Transverse colon (tissue), 4 donors: ENCODE measurements around the gene VPS13D. TPM values are rescaled to one million over a fixed set of nuclear protein-coding genes. Genes with fewer than 3 reads are reported as not detected.
A peak's percentile ranks its signal among the peaks of the same experiment; 100 is the strongest.

ENCODE experiments used
- DNase-seq: peaks from one replicate; pipeline ENCODE4 v3.0.0-alpha.2; 2019
- H3K27ac ChIP-seq, 4 donors: fragments of 200-600 bp; sonication (generic); 2 replicates each; pipeline ENCODE4 v1.5.1; 2016 to 2018; ENCODE audit warnings: inconsistent platforms in 4 of 4
- H3K27me3 ChIP-seq: fragments of 200-600 bp; sonication (generic); 2 replicates; pipeline ENCODE4 v1.5.1; 2017; ENCODE audit warnings: inconsistent platforms
- H3K36me3 ChIP-seq, 4 donors: fragments of 200-600 bp; sonication (generic); 2 replicates each; pipeline ENCODE4 v1.5.1; 2017 to 2019; ENCODE audit warnings: inconsistent platforms in 4 of 4
- H3K4me1 ChIP-seq, 4 donors: fragments of 200-600 bp; sonication (generic); 2 replicates each; pipeline ENCODE4 v1.5.1; 2017 to 2020; ENCODE audit warnings: inconsistent platforms in 4 of 4
- H3K4me3 ChIP-seq, 4 donors: fragments of 200-600 bp; sonication (generic); 1 replicate in 1 of 4; 2 replicates in 3 of 4; pipeline versions ENCODE4 v1.5.1 to v1.6.1; 2017 to 2019; ENCODE audit warnings: inconsistent platforms in 4 of 4
- H3K9me3 ChIP-seq, 2 donors: fragments of 200-600 bp; sonication (generic); 2 replicates each; pipeline ENCODE4 v1.5.1; 2017 to 2019; ENCODE audit warnings: inconsistent platforms in 2 of 2
- EP300 ChIP-seq: sonication (generic); formaldehyde crosslinking; IDR thresholded peaks from one replicate; pipeline ENCODE4 v1.6.1; 2017; ENCODE audit warnings: antibody characterized with exemption, low read depth
- POLR2A ChIP-seq: fragments of 450-650 bp; IDR thresholded peaks from one replicate; pipeline ENCODE4 v1.6.1; 2016; ENCODE audit warnings: antibody characterized with exemption, mild to moderate bottlenecking, moderate library complexity
- POLR2AphosphoS5 ChIP-seq, 3 donors: sonication (generic); formaldehyde crosslinking; IDR thresholded peaks; one replicate each; pipeline ENCODE4 v1.6.1; 2016; ENCODE audit warnings: antibody characterized with exemption in 3 of 3
- WGBS, 2 donors: methylation state at CpG; one replicate each; pipeline ENCODE4 v1.1.5; 2018; ENCODE audit warnings: low coverage in 1 of 2; 5-methylcytosine and 5-hydroxymethylcytosine counted together
- in situ Hi-C, 4 donors: fragments of 200-750 bp; cut with MboI; loops; one replicate each; pipeline versions ENCODE4 v1.15.0 to v1.15.1; 2017; ENCODE audit warnings: low sequenced_read_pairs in 3 of 4, low pct_ligation_motif_present in 1 of 4, low pct_unique_long_range_greater_than_20kb in 1 of 4
- intact Hi-C: fragments of 100-400 bp; cut with DNase I; formaldehyde crosslinking; loops from one replicate; pipeline ENCODE4 v1.15.1; 2023; ENCODE audit warnings: low total_unique reads
- total RNA-seq, 4 donors: library from RNA; depleted of rRNA; stranded (reverse); fragments of >200 nt; gene quantifications; one replicate each; pipeline ENCODE4 v1.1.0, GENCODE V29; 2016
- TF ChIP-seq, protein P1 (sequence below), 5 experiments: fragments of 200-600 bp in 3 of 5; fragments of 450-650 bp in 2 of 5; sonication (generic) in 3 of 5; IDR thresholded peaks; 1 replicate in 2 of 5; 2 replicates in 3 of 5; pipeline ENCODE4 v1.5.1; 2016 to 2017; ENCODE audit warnings: antibody characterized with exemption in 5 of 5, inconsistent platforms in 3 of 5, mild to moderate bottlenecking in 2 of 5, moderate library complexity in 1 of 5

VPS13D gene, protein sequence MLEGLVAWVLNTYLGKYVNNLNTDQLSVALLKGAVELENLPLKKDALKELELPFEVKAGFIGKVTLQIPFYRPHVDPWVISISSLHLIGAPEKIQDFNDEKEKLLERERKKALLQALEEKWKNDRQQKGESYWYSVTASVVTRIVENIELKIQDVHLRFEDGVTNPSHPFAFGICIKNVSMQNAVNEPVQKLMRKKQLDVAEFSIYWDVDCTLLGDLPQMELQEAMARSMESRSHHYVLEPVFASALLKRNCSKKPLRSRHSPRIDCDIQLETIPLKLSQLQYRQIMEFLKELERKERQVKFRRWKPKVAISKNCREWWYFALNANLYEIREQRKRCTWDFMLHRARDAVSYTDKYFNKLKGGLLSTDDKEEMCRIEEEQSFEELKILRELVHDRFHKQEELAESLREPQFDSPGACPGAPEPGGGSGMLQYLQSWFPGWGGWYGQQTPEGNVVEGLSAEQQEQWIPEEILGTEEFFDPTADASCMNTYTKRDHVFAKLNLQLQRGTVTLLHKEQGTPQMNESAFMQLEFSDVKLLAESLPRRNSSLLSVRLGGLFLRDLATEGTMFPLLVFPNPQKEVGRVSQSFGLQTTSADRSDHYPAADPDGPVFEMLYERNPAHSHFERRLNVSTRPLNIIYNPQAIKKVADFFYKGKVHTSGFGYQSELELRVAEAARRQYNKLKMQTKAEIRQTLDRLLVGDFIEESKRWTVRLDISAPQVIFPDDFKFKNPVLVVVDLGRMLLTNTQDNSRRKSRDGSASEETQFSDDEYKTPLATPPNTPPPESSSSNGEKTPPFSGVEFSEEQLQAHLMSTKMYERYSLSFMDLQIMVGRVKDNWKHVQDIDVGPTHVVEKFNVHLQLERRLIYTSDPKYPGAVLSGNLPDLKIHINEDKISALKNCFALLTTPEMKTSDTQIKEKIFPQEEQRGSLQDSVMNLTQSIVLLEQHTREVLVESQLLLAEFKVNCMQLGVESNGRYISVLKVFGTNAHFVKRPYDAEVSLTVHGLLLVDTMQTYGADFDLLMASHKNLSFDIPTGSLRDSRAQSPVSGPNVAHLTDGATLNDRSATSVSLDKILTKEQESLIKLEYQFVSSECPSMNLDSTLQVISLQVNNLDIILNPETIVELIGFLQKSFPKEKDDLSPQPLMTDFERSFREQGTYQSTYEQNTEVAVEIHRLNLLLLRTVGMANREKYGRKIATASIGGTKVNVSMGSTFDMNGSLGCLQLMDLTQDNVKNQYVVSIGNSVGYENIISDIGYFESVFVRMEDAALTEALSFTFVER (N-terminal part only)
- 100 to 1,000 TPM; 101 to 136 (median 116) TPM for total RNA-seq

DNA sequence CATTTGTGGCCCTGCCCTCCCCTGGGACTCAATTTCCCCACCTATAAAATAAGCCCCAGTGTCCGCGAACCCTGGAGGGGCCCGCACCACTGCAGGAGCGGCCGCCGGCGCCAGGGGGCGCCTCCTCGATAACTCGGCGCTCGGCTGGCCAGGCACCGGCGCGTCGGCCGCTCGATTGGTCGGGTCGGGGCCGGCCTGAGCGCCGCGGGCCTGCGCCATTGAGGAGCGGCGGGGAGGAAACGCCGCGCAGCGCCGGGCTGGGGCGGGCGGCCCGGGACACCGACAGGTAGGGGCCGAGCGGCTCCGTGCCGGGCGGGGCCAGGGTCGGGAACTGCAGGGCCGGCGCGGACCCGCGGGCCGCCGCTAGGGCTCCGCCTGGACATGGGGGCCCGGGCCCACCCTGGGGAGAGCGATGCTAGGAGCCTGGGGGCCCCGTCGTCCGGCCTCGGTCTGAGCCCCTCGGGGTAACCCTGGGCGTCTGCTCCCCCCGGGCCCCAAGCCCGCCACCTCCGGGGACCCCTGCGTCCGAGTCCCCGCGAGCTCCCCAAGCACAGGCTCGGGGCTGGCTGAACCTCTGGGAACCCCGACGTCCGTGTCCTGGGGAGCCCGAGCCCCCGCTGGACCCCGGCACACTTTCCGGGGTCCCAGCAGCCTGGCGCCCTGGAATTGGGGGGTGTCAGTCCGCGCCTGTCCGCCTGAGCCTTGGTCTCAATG, at the start of gene VPS13D:
Gene VPS13D (plus strand): TSS at position 196 of the 714 bp plus-strand sequence. CDS start 4,237 bp downstream, outside the sequence.
- DNase-seq = peak; percentile 87
- peak within 1 kb of the TSS; percentile 89 to 99 (median 98) for H3K4me3 ChIP-seq
- H3K27me3 ChIP-seq = no peaks in the 10 kb centered on the region
- H3K36me3 ChIP-seq = peaks cover 0 to 6% (median 0%) of the 10 kb centered on the region in 4 donors
- peaks cover 11 to 18% (median 13%) of the 10 kb centered on the region in 4 donors for H3K4me1 ChIP-seq
- no peaks in the 10 kb centered on the region for H3K9me3 ChIP-seq
- TF ChIP-seq EP300 (no peak), POLR2AphosphoS5 (IDR thresholded peaks at IDR 0.05) (peak in 2 of 3 donors; percentile 52 to 57)
- TF ChIP-seq, protein P1, sequence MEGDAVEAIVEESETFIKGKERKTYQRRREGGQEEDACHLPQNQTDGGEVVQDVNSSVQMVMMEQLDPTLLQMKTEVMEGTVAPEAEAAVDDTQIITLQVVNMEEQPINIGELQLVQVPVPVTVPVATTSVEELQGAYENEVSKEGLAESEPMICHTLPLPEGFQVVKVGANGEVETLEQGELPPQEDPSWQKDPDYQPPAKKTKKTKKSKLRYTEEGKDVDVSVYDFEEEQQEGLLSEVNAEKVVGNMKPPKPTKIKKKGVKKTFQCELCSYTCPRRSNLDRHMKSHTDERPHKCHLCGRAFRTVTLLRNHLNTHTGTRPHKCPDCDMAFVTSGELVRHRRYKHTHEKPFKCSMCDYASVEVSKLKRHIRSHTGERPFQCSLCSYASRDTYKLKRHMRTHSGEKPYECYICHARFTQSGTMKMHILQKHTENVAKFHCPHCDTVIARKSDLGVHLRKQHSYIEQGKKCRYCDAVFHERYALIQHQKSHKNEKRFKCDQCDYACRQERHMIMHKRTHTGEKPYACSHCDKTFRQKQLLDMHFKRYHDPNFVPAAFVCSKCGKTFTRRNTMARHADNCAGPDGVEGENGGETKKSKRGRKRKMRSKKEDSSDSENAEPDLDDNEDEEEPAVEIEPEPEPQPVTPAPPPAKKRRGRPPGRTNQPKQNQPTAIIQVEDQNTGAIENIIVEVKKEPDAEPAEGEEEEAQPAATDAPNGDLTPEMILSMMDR (IDR thresholded peaks at IDR 0.05) = peak; percentile 59 to 98 (median 92)
- in situ Hi-C loops = no loop called here
- WGBS, 2 donors = 0% methylated on average over 55 of the region's 77 CpGs; no CpG with 5 or more reads in 1 of the 2 donors
- peak within 1 kb of the TSS; percentile 85 to 98 (median 93) for H3K27ac ChIP-seq
- intact Hi-C loops = no loop called here

DNA sequence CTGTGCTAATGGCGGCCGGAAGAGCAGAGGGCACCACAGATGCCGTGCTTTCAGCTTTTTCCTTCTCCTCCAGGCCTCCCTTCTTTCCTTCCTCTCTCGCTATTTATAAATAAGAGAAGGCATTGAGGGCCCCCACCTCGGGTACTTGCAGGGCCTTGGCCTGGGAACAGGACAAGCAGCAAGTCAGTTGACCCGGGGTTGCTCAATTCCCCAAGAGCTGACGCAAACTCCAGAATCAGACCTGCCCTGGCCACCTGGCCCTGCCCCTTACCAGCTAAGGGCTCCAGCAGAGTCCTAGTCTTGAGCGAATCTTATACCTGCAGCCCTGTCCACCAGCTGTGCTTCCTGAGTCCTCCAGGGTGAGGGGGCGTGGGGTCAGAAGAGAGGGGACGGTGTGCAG, 49.5 kb upstream of the VPS13D start:
- in situ Hi-C loops = no loop called here
- Histone ChIP-seq H3K4me3 (no peak overlapping the region), H3K27ac (peak overlapping the region; percentile 51 to 87 (median 82)), H3K4me1 (peaks cover 16 to 71% (median 41%) of the 10 kb centered on the region in 4 donors), H3K9me3 (no peaks in the 10 kb centered on the region), H3K36me3 (no peaks in the 10 kb centered on the region), H3K27me3 (no peaks in the 10 kb centered on the region)
- 62 to 76% methylated on average over 4 to 10 of the region's 10 CpGs for WGBS, 2 donors
- intact Hi-C loops = no loop called here
- TF ChIP-seq EP300 (no peak), POLR2A (no peak), POLR2AphosphoS5 (IDR thresholded peaks at IDR 0.05) (no peak)
- TF ChIP-seq, protein P1 (IDR thresholded peaks at IDR 0.05) = no peak
- peak; percentile 65 for DNase-seq

DNA sequence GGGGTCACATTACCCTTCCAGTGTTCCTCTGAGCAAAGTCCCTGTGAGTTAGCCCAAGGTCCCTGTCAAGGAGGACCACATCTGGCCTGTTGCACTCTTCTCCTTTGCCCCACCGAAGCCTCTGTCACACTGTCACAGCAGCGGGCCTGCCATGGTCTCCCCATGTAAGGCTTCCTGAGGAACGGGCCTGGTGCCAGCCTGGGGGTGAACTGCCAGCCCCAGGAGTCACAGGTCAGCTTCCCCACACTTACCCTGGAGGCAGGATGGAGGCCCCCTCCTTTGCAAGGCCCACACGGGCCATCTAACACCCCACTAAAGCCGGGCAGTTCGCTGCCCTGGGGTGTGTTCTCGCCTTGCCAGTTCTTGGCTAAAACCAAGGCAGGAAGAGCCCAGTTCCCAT, 48.9 kb upstream of the VPS13D start:
- in situ Hi-C loops = no loop called here
- H3K27me3 ChIP-seq = no peaks in the 10 kb centered on the region
- H3K27ac ChIP-seq = peak overlapping the region; percentile 51 to 87 (median 82)
- H3K4me3 ChIP-seq = no peak overlapping the region
- 80 to 90% methylated on average over 2 to 7 of the region's 7 CpGs for WGBS, 2 donors
- TF ChIP-seq POLR2A = no peak
- TF ChIP-seq EP300 = no peak
- TF ChIP-seq, protein P1 (IDR thresholded peaks at IDR 0.05) = no peak
- TF ChIP-seq POLR2AphosphoS5 (IDR thresholded peaks at IDR 0.05) = no peak
- no peaks in the 10 kb centered on the region for H3K36me3 ChIP-seq
- DNase-seq = no peak
- peaks cover 21 to 73% (median 45%) of the 10 kb centered on the region in 4 donors for H3K4me1 ChIP-seq
- intact Hi-C loops = no loop called here
- H3K9me3 ChIP-seq = no peaks in the 10 kb centered on the region
